ENCODE results near the gene TCEAL1. TPM values are rescaled to one million over a fixed set of nuclear protein-coding genes. Genes with fewer than 3 reads are reported as not detected.

The TCEAL1 gene
- polyA plus RNA-seq, 1 donor (not counting 4 experiments of a cell fraction or from before 2014, with no cell fraction given) = 21.5 TPM

DNA sequence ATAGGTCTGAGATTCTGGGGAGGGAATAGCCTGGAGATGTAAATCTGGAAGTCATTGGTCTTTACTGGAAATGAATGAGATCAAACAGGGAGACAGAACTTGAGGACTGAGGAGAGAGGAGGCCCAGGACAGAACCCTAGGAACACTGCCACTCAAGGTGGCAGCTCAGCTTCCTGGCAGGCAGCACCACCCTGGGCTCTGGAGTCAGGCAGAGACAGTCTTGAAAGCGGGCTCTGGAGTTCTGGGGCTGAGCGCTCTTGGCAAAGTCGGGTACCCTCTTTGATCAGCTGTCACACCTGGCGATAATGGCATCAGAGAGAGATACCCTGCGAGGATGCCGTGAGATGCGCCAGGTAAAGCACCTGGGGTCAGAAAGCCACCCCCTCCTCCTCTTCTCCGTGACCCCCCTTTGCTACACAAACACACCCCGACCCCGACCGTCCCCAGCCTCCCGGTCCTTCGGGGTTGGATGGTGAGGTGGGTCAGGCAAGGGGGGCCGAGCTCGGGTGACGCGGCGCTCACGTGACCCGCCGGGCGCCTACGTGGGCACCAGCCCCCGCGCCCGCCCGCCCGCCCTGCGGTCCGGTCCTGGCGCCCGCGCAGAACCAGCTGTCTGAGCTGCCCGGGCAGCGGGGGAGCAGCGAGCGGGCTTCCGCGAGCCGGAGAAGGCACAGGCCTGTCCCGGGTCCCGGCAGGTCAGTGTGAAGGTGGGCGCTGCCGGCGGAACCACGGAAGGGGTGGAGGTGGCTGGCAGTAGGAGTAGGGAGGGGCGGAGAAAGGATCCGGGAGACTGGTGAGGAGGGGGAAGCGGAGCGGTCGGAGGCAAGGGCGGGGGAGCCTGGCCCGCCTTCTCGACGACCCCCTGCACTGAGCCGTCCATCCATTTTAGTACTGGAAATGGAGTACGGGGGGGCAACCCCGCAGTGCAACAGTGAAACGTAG lies 21.1 kb upstream of the TCEAL1 start, which contains the start of gene TCEAL3:
Gene TCEAL3, plus strand, starts transcription at position 600 of the 942 bp plus-strand sequence. CDS start 1,102 bp downstream, outside the sequence.
- Histone ChIP-seq H2AFZ (ENCODE audit: control insufficient read depth, low read length) (peak within 1 kb of the TSS; percentile 77), H4K20me1 (ENCODE audit: control insufficient read depth, extremely low read depth, insufficient read depth, low read length) (no peaks in the 10 kb centered on the region), H3K9me1 (ENCODE audit: control insufficient read depth, extremely low read depth, insufficient read depth, low read length) (no peaks in the 10 kb centered on the region), H3K9me3 (ENCODE audit: control insufficient read depth, low read depth, low read length) (no peaks in the 10 kb centered on the region), H3K36me3 (ENCODE audit: control insufficient read depth in 2 of 2, extremely low read depth in 1 of 2, insufficient read depth in 2 of 2, low read length in 2 of 2) (no peaks in the 10 kb centered on the region), H3K27me3 (ENCODE audit: control insufficient read depth, extremely low read depth, insufficient read depth, low read length) (peaks cover 3% of the 10 kb centered on the region), H3K79me2 (ENCODE audit: control insufficient read depth, insufficient read depth, low read length) (peaks cover 2% of the 10 kb centered on the region), H3K4me1 (ENCODE audit: control insufficient read depth, extremely low read depth, insufficient read depth, low read length) (no peaks in the 10 kb centered on the region), H3K4me3 (ENCODE audit: control insufficient read depth in 2 of 3, extremely low read depth in 1 of 3, insufficient read depth in 2 of 3, low read depth in 1 of 3, low read length in 3 of 3) (peak within 1 kb of the TSS; percentile 57 to 69 (median 65)), H3K4me2 (ENCODE audit: control insufficient read depth, extremely low read depth, insufficient read depth, low read depth, low read length) (peak within 1 kb of the TSS; percentile 73), H3K27ac (ENCODE audit: control insufficient read depth, insufficient read depth, low read length) (peak within 1 kb of the TSS; percentile 67), H3K9ac (ENCODE audit: control insufficient read depth, extremely low read depth, insufficient read depth, low read length) (peak within 1 kb of the TSS; percentile 83)
- dilution Hi-C loops (cut with MboI; ENCODE audit: extremely low pct_ligation_motif_present, low sequenced_read_pairs) = no loop called here
- TF ChIP-seq, protein P1, sequence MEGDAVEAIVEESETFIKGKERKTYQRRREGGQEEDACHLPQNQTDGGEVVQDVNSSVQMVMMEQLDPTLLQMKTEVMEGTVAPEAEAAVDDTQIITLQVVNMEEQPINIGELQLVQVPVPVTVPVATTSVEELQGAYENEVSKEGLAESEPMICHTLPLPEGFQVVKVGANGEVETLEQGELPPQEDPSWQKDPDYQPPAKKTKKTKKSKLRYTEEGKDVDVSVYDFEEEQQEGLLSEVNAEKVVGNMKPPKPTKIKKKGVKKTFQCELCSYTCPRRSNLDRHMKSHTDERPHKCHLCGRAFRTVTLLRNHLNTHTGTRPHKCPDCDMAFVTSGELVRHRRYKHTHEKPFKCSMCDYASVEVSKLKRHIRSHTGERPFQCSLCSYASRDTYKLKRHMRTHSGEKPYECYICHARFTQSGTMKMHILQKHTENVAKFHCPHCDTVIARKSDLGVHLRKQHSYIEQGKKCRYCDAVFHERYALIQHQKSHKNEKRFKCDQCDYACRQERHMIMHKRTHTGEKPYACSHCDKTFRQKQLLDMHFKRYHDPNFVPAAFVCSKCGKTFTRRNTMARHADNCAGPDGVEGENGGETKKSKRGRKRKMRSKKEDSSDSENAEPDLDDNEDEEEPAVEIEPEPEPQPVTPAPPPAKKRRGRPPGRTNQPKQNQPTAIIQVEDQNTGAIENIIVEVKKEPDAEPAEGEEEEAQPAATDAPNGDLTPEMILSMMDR (optimal IDR thresholded peaks at IDR 0.05 in 1 of 3, IDR thresholded peaks at IDR 0.05 in 1 of 3, conservative IDR thresholded peaks at IDR 0.05 in 1 of 3; ENCODE audit: extremely low read depth in 1 of 3, insufficient read depth in 2 of 3, low read length in 3 of 3) = no peak
- TF ChIP-seq EZH2 (IDR thresholded peaks at IDR 0.05; ENCODE audit: low read length) = no peak
- no peak for DNase-seq (ENCODE audit: low read depth, low spot score)
- no peak for FAIRE-seq

DNA sequence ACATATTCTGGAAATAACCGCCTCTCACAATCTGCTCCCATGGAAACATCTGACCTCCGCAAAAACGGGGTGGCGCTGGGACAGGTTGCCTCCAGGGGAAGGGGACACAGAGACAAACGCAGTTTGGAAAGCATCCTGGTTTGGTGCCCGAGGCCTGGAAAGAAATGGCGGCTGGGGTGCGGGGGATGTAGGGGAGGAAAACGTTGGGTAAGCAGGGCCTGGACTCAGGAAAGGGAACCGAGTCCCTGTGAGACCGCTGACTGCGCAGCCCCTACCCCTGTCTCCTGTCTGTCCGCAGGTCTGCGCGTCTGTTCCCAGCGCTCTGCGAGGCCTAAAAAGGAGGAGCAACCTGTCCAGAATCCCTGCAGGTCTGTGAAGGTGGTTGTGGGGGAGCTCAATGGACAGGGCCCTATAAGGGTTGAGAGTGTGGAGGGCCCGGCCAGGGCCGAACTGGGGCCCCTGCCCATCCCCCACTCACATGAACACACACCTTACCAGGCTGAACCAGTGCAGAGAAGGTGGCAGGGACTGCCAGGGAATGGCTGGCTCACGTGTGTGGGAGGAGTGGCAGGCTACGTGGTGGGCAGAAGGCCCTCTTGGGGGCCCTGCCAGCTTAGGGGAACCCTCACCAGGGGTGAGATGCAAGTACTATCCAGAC lies 20.3 kb upstream of the TCEAL1 start:
- dilution Hi-C loops (cut with MboI; ENCODE audit: extremely low pct_ligation_motif_present, low sequenced_read_pairs) = no loop called here
- H2AFZ ChIP-seq (ENCODE audit: control insufficient read depth, low read length) = peak overlapping the region; percentile 26
- peak overlapping the region; percentile 67 for H3K27ac ChIP-seq (ENCODE audit: control insufficient read depth, insufficient read depth, low read length)

More for the DNA sequence above, 20.3 kb upstream of the TCEAL1 start:
- H3K27me3 ChIP-seq (ENCODE audit: control insufficient read depth, extremely low read depth, insufficient read depth, low read length) = peaks cover 3% of the 10 kb centered on the region
- no peaks in the 10 kb centered on the region for H3K9me3 ChIP-seq (ENCODE audit: control insufficient read depth, low read depth, low read length)
- H3K9me1 ChIP-seq (ENCODE audit: control insufficient read depth, extremely low read depth, insufficient read depth, low read length) = no peaks in the 10 kb centered on the region
- H3K79me2 ChIP-seq (ENCODE audit: control insufficient read depth, insufficient read depth, low read length) = peaks cover 2% of the 10 kb centered on the region
- no peaks in the 10 kb centered on the region for H3K4me1 ChIP-seq (ENCODE audit: control insufficient read depth, extremely low read depth, insufficient read depth, low read length)
- no peak for DNase-seq (ENCODE audit: low read depth, low spot score)
- peak overlapping the region; percentile 57 to 69 (median 65) for H3K4me3 ChIP-seq (ENCODE audit: control insufficient read depth in 2 of 3, extremely low read depth in 1 of 3, insufficient read depth in 2 of 3, low read depth in 1 of 3, low read length in 3 of 3)
- H4K20me1 ChIP-seq (ENCODE audit: control insufficient read depth, extremely low read depth, insufficient read depth, low read length) = no peaks in the 10 kb centered on the region
- H3K36me3 ChIP-seq (ENCODE audit: control insufficient read depth in 2 of 2, extremely low read depth in 1 of 2, insufficient read depth in 2 of 2, low read length in 2 of 2) = no peaks in the 10 kb centered on the region
- peak overlapping the region; percentile 83 for H3K9ac ChIP-seq (ENCODE audit: control insufficient read depth, extremely low read depth, insufficient read depth, low read length)
- H3K4me2 ChIP-seq (ENCODE audit: control insufficient read depth, extremely low read depth, insufficient read depth, low read depth, low read length) = peak overlapping the region; percentile 73
- no peak for FAIRE-seq
- TF ChIP-seq, protein P1 (optimal IDR thresholded peaks at IDR 0.05 in 1 of 3, IDR thresholded peaks at IDR 0.05 in 1 of 3, conservative IDR thresholded peaks at IDR 0.05 in 1 of 3; ENCODE audit: extremely low read depth in 1 of 3, insufficient read depth in 2 of 3, low read length in 3 of 3) = no peak
- TF ChIP-seq EZH2 (IDR thresholded peaks at IDR 0.05; ENCODE audit: low read length) = no peak

All from keratinocyte (primary cell).